WTC11 (cell line): Measurements from ENCODE around the gene TMEM11. TPM values are rescaled to one million over a fixed set of nuclear protein-coding genes. Genes with fewer than 3 reads are reported as not detected.

ENCODE experiments used
- ATAC-seq: fragments of 200-7000 bp; cut with Tn5 transposase; 2 replicates; pipeline ENCODE4 v1.10.0; 2021; ENCODE audit warnings: mild to moderate bottlenecking, moderate library complexity
- CTCF ChIA-PET: fragments of 300-600 bp; sonication (Branson Sonifier 250); formaldehyde crosslinking; loops from one replicate; lab custom pipeline; 2021; ENCODE audit warnings: antibody characterized with exemption; lab: Charles Lee
- POLR2A ChIA-PET: fragments of 350-600 bp; sonication (Branson Sonifier 250); formaldehyde crosslinking; loops from one replicate; lab custom pipeline; 2021; ENCODE audit warnings: antibody characterized with exemption; lab: Charles Lee
- DNase-seq: peaks from one replicate; pipeline ENCODE4 v3.0.0; 2021; ENCODE audit warnings: low spot score
- H3K27ac Mint-ChIP-seq: 2 replicates; pipeline ENCODE4 v1.8.0; 2021; ENCODE audit warnings: mixed read lengths
- H3K27me3 Mint-ChIP-seq: 2 replicates; pipeline ENCODE4 v1.8.0; 2021; ENCODE audit warnings: low read depth, mild to moderate bottlenecking, moderate library complexity, mixed read lengths
- H3K36me3 Mint-ChIP-seq: 2 replicates; pipeline ENCODE4 v1.8.0; 2021; ENCODE audit warnings: mixed read lengths
- H3K4me1 Mint-ChIP-seq: 2 replicates; pipeline ENCODE4 v1.8.0; 2022; ENCODE audit warnings: mixed read lengths
- H3K4me3 Mint-ChIP-seq: 2 replicates; pipeline ENCODE4 v1.8.0; 2021; ENCODE audit warnings: mild to moderate bottlenecking, moderate library complexity, mixed read lengths
- H3K9me3 Mint-ChIP-seq: 2 replicates; pipeline ENCODE4 v1.8.0; 2021; ENCODE audit warnings: mixed read lengths
- ARID4B ChIP-seq: sonication (generic); formaldehyde crosslinking; IDR thresholded peaks from 2 replicates; pipeline ENCODE4 v1.8.0; 2023; ENCODE audit warnings: missing genetic modification reagents, mild to moderate bottlenecking, borderline replicate concordance
- ATF3 ChIP-seq: sonication (generic); formaldehyde crosslinking; conservative IDR thresholded peaks from 2 replicates; pipeline ENCODE4 v1.8.1; 2022; ENCODE audit warnings: mild to moderate bottlenecking, missing genetic modification reagents
- ETV6 ChIP-seq: sonication (generic); formaldehyde crosslinking; IDR thresholded peaks from 2 replicates; pipeline ENCODE4 v1.8.1; 2022; ENCODE audit warnings: mild to moderate bottlenecking, missing genetic modification reagents
- FOXP4 ChIP-seq: sonication (generic); formaldehyde crosslinking; IDR thresholded peaks from 2 replicates; pipeline ENCODE4 v1.8.0; 2022; ENCODE audit warnings: mild to moderate bottlenecking, missing genetic modification reagents
- KAT7 ChIP-seq: sonication (generic); formaldehyde crosslinking; IDR thresholded peaks from 2 replicates; pipeline ENCODE4 v1.8.1; 2023; ENCODE audit warnings: missing genetic modification reagents, mild to moderate bottlenecking, borderline replicate concordance
- NR3C1 ChIP-seq: sonication (generic); formaldehyde crosslinking; conservative IDR thresholded peaks from 2 replicates; pipeline ENCODE4 v1.8.1; 2023; ENCODE audit warnings: low read depth, mild to moderate bottlenecking, missing genetic modification reagents
- ZBTB43 ChIP-seq: sonication (generic); formaldehyde crosslinking; IDR thresholded peaks from 2 replicates; pipeline ENCODE4 v1.8.1; 2023; ENCODE audit warnings: mild to moderate bottlenecking, missing genetic modification reagents
- ZNF396 ChIP-seq: fragments of 250-450 bp; sonication (Bioruptor Pico); IDR thresholded peaks from 2 replicates; pipeline ENCODE4 v1.8.0; 2021; ENCODE audit warnings: mild to moderate bottlenecking, moderate library complexity, borderline replicate concordance
- ZNF423 ChIP-seq: fragments of 250-450 bp; sonication (Bioruptor Pico); IDR thresholded peaks from 2 replicates; pipeline ENCODE4 v2.1.2; 2022; ENCODE audit warnings: mild to moderate bottlenecking, moderate library complexity
- ZNF425 ChIP-seq: fragments of 250-450 bp; sonication (Bioruptor Pico); conservative IDR thresholded peaks from 2 replicates; pipeline ENCODE4 v1.9.0; 2021; ENCODE audit warnings: mild to moderate bottlenecking
- ZNF512 ChIP-seq: sonication (generic); formaldehyde crosslinking; IDR thresholded peaks from 2 replicates; pipeline ENCODE4 v1.8.1; 2022; ENCODE audit warnings: missing genetic modification reagents, borderline replicate concordance
- ZSCAN18 ChIP-seq: fragments of 250-450 bp; sonication (Bioruptor Pico); IDR thresholded peaks from 2 replicates; pipeline ENCODE4 v2.1.2; 2022; ENCODE audit warnings: mild to moderate bottlenecking, moderate library complexity
- total RNA-seq: library from RNA; stranded (reverse); gene quantifications from 3 replicates; pipeline ENCODE4 v1.2.3, GENCODE V29; 2021

TMEM11 gene
- total RNA-seq, 1 experiment from 2014 or later, result 37.0 TPM

- ATAC-seq (no peak), DNase-seq (no peak)
- H3K27me3 Mint-ChIP-seq, result no peaks in the 10 kb centered on the region; the same call in 1 of the 2 replicates
- POLR2A ChIA-PET, result no interaction called here
- peak overlapping the region; percentile 60; the same call in 1 of the 2 replicates for H3K27ac Mint-ChIP-seq
- H3K4me3 Mint-ChIP-seq, result peak overlapping the region; percentile 96
- H3K4me1 Mint-ChIP-seq, result peaks cover 33% of the 10 kb centered on the region
- no peak for TF ChIP-seq ZSCAN18
- TF ChIP-seq NR3C1 (CRISPR knock-in tag), result no peak
- no peak for TF ChIP-seq ZNF423 (CRISPR knock-in tag)
- no peak for TF ChIP-seq ATF3
- TF ChIP-seq ZNF396 (CRISPR knock-in tag), result no peak
- no peak for TF ChIP-seq ZNF512 (CRISPR knock-in tag)
- TF ChIP-seq ARID4B (CRISPR knock-in tag), result no peak
- TF ChIP-seq FOXP4 (CRISPR knock-in tag), result no peak
- TF ChIP-seq ZBTB43, result no peak
- TF ChIP-seq KAT7 (CRISPR knock-in tag), result no peak
- no peak for TF ChIP-seq ETV6 (CRISPR knock-in tag)
- no peak for TF ChIP-seq ZNF425 (CRISPR knock-in tag)
- CTCF ChIA-PET, result interaction anchor here (1.5 to 3.5 kb wide), 2 partner anchors 28 to 68 kb away, joined by 3 to 13 read pairs; no protein-coding TSS in a partner anchor
- H3K36me3 Mint-ChIP-seq, result peaks cover 16% of the 10 kb centered on the region
- no peaks in the 10 kb centered on the region for H3K9me3 Mint-ChIP-seq
Measured at GRCh38 chr17:21211825-21212479, 2.0 kb downstream of the TMEM11 start.
